GM19468 (cell line): ENCODE measurements around the gene TSR3.

ENCODE experiments used
- ATAC-seq: cut with Tn5 transposase; IDR thresholded peaks from one replicate; pipeline ENCODE4 v1.9.1; 2021; ENCODE audit warnings: mild to moderate bottlenecking, moderate library complexity, moderate number of reproducible peaks; ENCODE audit not compliant: unreplicated experiment; ENCODE audit errors: extremely low read depth

TSR3 gene

GRCh38 chr16:1311738-1312466 lies 39.8 kb downstream of the TSR3 start:
- ATAC-seq, result no peak

DNA sequence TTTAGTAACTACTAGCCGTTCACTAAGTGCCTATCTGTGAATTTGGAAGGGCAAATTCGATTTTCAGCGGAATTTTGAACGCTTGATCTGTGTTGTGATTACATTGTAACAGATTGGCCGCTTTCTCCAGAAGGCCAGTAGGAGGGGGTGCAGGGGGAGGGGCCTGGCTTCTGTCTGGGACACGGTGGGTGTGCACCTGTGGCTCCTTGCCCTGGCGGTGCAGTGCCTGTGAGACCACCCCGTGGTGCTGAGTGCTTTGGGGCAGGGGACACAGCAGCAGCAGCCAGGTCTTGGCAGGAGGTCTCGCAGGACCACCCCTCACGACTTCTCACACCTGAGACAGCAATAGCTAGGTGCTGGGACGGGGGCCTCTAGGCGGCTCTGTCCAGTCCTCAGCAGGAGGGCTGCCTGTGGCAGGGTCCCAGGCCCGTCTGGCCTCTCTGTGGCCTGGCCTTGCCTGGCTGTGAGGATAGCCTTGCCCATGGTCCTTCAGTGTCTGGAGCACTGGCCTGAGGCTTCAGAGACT lies 40.4 kb downstream of the TSR3 start:
- ATAC-seq, result no peak

GRCh38 chr16:1310832-1311200 lies 40.9 kb downstream of the TSR3 start:
- no peak for ATAC-seq

- no peak for ATAC-seq
These were observed 41.5 kb downstream of the TSR3 start for GRCh38 chr16:1309888-1310831.

- peak; percentile 41 for ATAC-seq
These were observed 42.4 kb downstream of the TSR3 start, which contains the start of gene UBE2I for GRCh38 chr16:1308977-1309885. Gene UBE2I, plus strand, starts transcription at chr16:1309636. Its CDS starts 4,395 bp downstream, at chr16:1314031.

DNA sequence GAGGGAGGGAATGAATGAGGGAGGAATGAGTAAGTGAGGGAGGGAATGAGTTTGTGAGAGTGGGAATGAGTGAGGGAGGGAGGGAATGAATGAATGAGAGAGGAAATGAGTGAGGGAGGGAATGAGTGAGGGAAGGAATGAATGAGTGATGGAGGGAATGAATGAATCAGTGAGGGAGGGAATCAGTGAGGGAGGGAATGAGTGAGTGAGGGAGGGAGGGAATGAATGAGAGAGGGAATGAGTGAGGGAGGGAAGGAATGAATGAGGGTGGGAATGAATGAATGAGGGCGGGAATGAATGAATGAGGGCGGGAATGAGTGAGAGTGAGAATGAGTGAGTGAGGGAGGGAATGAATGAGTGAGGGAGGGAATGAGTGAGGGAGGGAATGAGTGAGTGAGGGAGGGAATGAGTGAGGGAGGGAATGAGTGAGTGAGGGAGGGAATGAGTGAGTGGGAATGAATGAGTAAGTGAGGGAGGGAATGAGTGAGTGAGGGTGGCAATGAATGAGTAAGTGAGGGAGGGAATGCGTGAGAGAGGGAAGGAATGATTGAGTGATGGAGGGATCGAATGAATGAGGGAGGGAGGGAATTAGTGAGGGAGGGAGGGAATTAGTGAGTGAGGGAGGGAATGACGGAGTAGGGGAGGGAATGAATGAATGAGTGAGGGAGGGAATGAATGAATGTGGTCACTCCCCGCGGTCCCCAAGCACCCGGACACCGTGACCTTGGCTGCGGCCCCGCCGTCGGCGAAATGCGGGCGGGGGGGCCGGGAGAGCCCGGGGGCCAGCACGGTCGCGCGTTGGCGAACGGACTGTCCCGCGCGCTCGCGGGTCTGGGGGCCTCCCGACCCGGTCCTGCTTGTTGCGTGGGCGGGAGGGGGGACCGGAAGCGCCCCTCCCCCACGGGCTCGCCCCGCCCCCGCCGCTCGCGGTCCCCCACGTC lies 43.4 kb downstream of the TSR3 start:
- no peak for ATAC-seq

DNA sequence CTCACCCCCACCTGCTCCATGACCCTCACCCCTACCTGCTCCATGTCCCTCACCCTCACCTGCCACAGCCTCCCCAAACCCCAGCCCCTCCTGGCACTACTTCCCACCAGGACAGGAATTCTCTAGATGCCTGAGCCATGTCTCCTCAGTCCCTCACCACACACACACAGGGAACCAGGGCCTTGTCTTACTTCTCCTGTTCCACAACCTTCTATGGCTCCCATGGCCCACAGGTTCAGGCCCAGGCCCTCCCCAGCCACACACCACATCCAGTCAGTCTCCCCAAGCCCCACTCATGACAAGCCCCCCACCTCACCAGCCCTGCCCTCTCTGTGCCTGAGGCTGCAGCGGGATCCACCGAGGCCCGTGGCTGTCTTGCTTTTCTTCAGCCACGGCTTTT lies 45.3 kb downstream of the TSR3 start:
- ATAC-seq, result no peak

DNA sequence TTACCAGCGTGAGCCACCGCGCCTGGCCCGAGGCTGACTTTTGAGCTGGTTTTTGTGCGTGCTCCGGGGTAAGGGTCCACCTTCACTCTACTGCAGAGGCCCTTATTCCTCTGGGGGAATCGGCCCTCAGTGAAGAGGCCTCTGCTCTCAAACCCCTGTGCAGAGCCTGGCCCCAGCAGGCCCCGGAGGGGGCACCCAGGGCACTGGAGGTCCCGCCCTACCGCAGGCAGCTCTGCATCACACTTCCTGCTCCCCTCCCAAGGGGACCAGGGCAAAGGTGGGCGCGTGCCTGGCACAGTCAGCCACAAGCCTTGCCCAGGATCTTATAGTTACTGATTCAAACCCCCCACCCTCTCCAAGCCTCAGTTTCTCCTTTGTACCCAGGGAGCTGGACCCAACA lies 45.9 kb downstream of the TSR3 start:
- ATAC-seq, result no peak

DNA sequence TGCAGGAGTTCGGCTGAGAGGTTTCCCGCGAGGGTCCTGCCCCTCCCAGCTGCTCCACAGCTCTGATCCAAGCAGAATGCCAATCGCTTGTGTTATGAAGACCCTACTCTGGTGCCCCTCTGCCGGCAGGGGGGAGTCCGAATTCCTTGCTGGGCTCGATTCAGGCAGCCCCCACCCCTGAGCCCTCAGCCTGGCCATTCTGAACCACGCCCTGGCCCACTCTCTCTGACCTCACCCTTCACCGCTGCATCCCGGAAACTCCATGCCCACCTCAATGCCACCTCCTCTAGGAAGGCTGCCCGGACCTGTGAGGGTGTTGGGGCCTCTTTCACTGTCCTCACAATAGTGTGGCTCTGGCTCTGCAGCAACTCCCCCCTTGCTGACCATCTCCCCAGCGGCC lies 50.1 kb downstream of the TSR3 start:
- no peak for ATAC-seq

- ATAC-seq, result no peak
These were observed 50.8 kb downstream of the TSR3 start for GRCh38 chr16:1300664-1301476.

DNA sequence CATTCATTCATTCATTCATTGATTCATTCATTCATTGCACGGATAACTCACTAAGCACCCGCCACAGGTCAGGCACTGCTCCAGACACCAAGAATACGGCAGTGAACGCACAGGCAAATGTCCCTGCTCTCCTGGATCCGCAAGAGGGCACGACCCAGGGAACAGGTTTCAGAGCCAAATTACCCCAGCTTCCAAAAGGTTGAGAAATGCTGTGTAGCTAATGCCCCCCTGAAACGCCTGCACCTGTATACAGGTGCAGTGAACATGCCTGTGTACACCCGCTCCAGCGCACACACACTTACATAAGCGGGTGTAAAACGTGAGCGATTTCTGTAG lies 51.8 kb downstream of the TSR3 start:
- no peak for ATAC-seq
